Activated CD8-positive, alpha-beta T cell treated with anti-CD3 and anti-CD28 coated beads for 36 hours (primary cell): ENCODE data around the gene GFI1. TPM values are rescaled to one million over a fixed set of nuclear protein-coding genes. Genes with fewer than 3 reads are reported as not detected.

ENCODE experiments used
- ATAC-seq: fragments of 200-7000 bp; cut with Tn5 transposase; one replicate; pipeline ENCODE4 v1.10.0; 2021; ENCODE audit warnings: mild to moderate bottlenecking, moderate library complexity
- CTCF ChIA-PET: fragments of 350-600 bp; sonication (Branson Sonifier 250); formaldehyde crosslinking; loops from one replicate; lab custom pipeline; 2021; ENCODE audit warnings: antibody characterized with exemption; lab: Charles Lee
- POLR2A ChIA-PET: fragments of 350-600 bp; sonication (Branson Sonifier 250); formaldehyde crosslinking; loops from one replicate; lab custom pipeline; 2021; ENCODE audit warnings: antibody characterized with exemption; lab: Charles Lee
- DNase-seq: peaks from one replicate; pipeline ENCODE4 v3.0.0-alpha.2; 2020
- H3K27ac Mint-ChIP-seq: one replicate; pipeline ENCODE4 v1.8.0; 2021; ENCODE audit warnings: mild to moderate bottlenecking, mixed read lengths
- H3K27me3 Mint-ChIP-seq: one replicate; pipeline ENCODE4 v1.8.0; 2021; ENCODE audit warnings: mixed read lengths
- H3K36me3 Mint-ChIP-seq: one replicate; pipeline ENCODE4 v1.8.0; 2021; ENCODE audit warnings: low read depth, mixed read lengths
- H3K4me1 Mint-ChIP-seq: one replicate; pipeline ENCODE4 v1.8.0; 2021; ENCODE audit warnings: low read depth, mixed read lengths
- H3K4me3 Mint-ChIP-seq: one replicate; pipeline ENCODE4 v1.8.0; 2021; ENCODE audit warnings: mild to moderate bottlenecking, moderate library complexity, mixed read lengths
- H3K9me3 Mint-ChIP-seq: one replicate; pipeline ENCODE4 v1.8.0; 2021; ENCODE audit warnings: mixed read lengths
- CTCF ChIP-seq: fragments of 200-600 bp; IDR thresholded peaks from one replicate; pipeline ENCODE4 v1.8.0; 2022; ENCODE audit warnings: antibody characterized with exemption, mild to moderate bottlenecking
- intact Hi-C: fragments of 100-400 bp; cut with micrococcal nuclease; formaldehyde crosslinking; loops from one replicate; pipeline ENCODE4 v1.10.0; 2022
- total RNA-seq, 2 experiments: library from RNA; stranded (reverse); gene quantifications; one replicate each; pipeline ENCODE4 v1.2.3, GENCODE V29; 2021

The GFI1 gene
- total RNA-seq, 2 experiments from 2014 or later, result 54.3 to 55.3 TPM

- H3K27ac Mint-ChIP-seq, result peak overlapping the region; percentile 98
- H3K4me3 Mint-ChIP-seq, result peak overlapping the region; percentile 98
- ATAC-seq, result no peak
- peaks cover 75% of the 10 kb centered on the region for H3K36me3 Mint-ChIP-seq
- H3K9me3 Mint-ChIP-seq, result no peaks in the 10 kb centered on the region
- intact Hi-C loops, result loop anchor here (5.0 kb wide), 1 partner anchor 170 kb away; no protein-coding TSS in a partner anchor
- no peaks in the 10 kb centered on the region for H3K27me3 Mint-ChIP-seq
- peaks cover 50% of the 10 kb centered on the region for H3K4me1 Mint-ChIP-seq
- peak; percentile 38 for DNase-seq
- ChIA-PET CTCF (interaction anchor here (0.8 to 5.0 kb wide), 13 partner anchors 7 to 480 kb away, joined by 3 to 46 read pairs (median 4); partner anchors contain the start of gene DIPK1A), POLR2A (interaction anchor here (0.7 to 10.9 kb wide), 21 partner anchors 6 to 350 kb away, joined by 3 to 213 read pairs (median 3); partner anchors contain the start of genes GLMN, RPAP2 and RPL5)
- TF ChIP-seq CTCF, result no peak
Observed at GRCh38 chr1:92481971-92482664, 4.6 kb downstream of the GFI1 start.

GRCh38 chr1:92481599-92481925 is 5.2 kb downstream of the GFI1 start:
- no peak for TF ChIP-seq CTCF
- H3K9me3 Mint-ChIP-seq, result no peaks in the 10 kb centered on the region
- H3K4me1 Mint-ChIP-seq, result peaks cover 55% of the 10 kb centered on the region
- no peak for ATAC-seq
- intact Hi-C loops, result loop anchor here (5.0 kb wide), 1 partner anchor 169 kb away; no protein-coding TSS in a partner anchor
- no peak for DNase-seq
- H3K27me3 Mint-ChIP-seq, result no peaks in the 10 kb centered on the region
- H3K4me3 Mint-ChIP-seq, result peak overlapping the region; percentile 98
- H3K36me3 Mint-ChIP-seq, result peaks cover 80% of the 10 kb centered on the region
- ChIA-PET POLR2A (interaction anchor here (0.7 to 10.9 kb wide), 13 partner anchors 6 to 165 kb away, joined by 3 to 213 read pairs (median 4); no protein-coding TSS in a partner anchor), CTCF (interaction anchor here (1.3 to 1.8 kb wide), 4 partner anchors 75 to 171 kb away, joined by 4 to 12 read pairs (median 5); no protein-coding TSS in a partner anchor)
- H3K27ac Mint-ChIP-seq, result peak overlapping the region; percentile 98

- DNase-seq (no peak), ATAC-seq (no peak)
- TF ChIP-seq CTCF, result no peak
- Mint-ChIP-seq H3K4me1 (peaks cover 60% of the 10 kb centered on the region), H3K27ac (peak overlapping the region; percentile 98), H3K27me3 (no peaks in the 10 kb centered on the region), H3K36me3 (peaks cover 86% of the 10 kb centered on the region), H3K4me3 (peak overlapping the region; percentile 98), H3K9me3 (no peaks in the 10 kb centered on the region)
- ChIA-PET POLR2A (interaction anchor here (0.9 to 10.9 kb wide), 9 partner anchors 8 to 164 kb away, joined by 3 to 213 read pairs (median 5); no protein-coding TSS in a partner anchor), CTCF (interaction anchor here (1.8 kb wide), 1 partner anchor 171 kb away, joined by 12 read pairs; no protein-coding TSS in a partner anchor)
- intact Hi-C loops, result loop anchor here (5.0 kb wide), 1 partner anchor 169 kb away; no protein-coding TSS in a partner anchor
Observed at GRCh38 chr1:92480813-92481598, 5.7 kb downstream of the GFI1 start.

GRCh38 chr1:92480200-92480812 is 6.4 kb downstream of the GFI1 start:
- TF ChIP-seq CTCF, result no peak
- Mint-ChIP-seq H3K9me3 (no peaks in the 10 kb centered on the region), H3K27me3 (no peaks in the 10 kb centered on the region), H3K27ac (no peak overlapping the region), H3K36me3 (peaks cover 93% of the 10 kb centered on the region), H3K4me1 (peaks cover 67% of the 10 kb centered on the region), H3K4me3 (peak overlapping the region; percentile 52)
- ATAC-seq (no peak), DNase-seq (no peak)
- CTCF ChIA-PET, result interaction anchor here (1.0 to 1.6 kb wide), 2 partner anchors 95 to 170 kb away, joined by 4 read pairs; no protein-coding TSS in a partner anchor
- intact Hi-C loops, result loop anchor here (5.0 kb wide), 1 partner anchor 168 kb away; no protein-coding TSS in a partner anchor
- POLR2A ChIA-PET, result interaction anchor here (1.1 to 10.9 kb wide), 6 partner anchors 38 to 115 kb away, joined by 3 to 213 read pairs (median 6); no protein-coding TSS in a partner anchor
